ENCODE results near the gene DDAH1.

GRCh38 chr1:85321237-85321964, 143.6 kb downstream of the DDAH1 start:
- TF ChIP-seq, protein P1, sequence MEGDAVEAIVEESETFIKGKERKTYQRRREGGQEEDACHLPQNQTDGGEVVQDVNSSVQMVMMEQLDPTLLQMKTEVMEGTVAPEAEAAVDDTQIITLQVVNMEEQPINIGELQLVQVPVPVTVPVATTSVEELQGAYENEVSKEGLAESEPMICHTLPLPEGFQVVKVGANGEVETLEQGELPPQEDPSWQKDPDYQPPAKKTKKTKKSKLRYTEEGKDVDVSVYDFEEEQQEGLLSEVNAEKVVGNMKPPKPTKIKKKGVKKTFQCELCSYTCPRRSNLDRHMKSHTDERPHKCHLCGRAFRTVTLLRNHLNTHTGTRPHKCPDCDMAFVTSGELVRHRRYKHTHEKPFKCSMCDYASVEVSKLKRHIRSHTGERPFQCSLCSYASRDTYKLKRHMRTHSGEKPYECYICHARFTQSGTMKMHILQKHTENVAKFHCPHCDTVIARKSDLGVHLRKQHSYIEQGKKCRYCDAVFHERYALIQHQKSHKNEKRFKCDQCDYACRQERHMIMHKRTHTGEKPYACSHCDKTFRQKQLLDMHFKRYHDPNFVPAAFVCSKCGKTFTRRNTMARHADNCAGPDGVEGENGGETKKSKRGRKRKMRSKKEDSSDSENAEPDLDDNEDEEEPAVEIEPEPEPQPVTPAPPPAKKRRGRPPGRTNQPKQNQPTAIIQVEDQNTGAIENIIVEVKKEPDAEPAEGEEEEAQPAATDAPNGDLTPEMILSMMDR (IDR thresholded peaks at IDR 0.05): no peak
- TF ChIP-seq POLR2A (IDR thresholded peaks at IDR 0.05): no peak

All from uterus (tissue), 2 donors.